KMS-11 (cell line): ENCODE measurements around the gene AGTR1.
"Not testable (repeated sequence)": the region's sequence is repeated elsewhere in the genome, so short reads cannot be mapped to it uniquely, and the experiment has no call there.

ENCODE experiments used
- H2AFZ ChIP-seq: fragments of 200-600 bp; sonication (generic); 2 replicates; pipeline ENCODE4 v1.6.1; 2016; ENCODE audit warnings: antibody characterized with exemption, mixed run types, low read depth
- H3K27ac ChIP-seq: fragments of 200-600 bp; sonication (generic); 2 replicates; pipeline ENCODE4 v1.6.1; 2016; ENCODE audit warnings: mild to moderate bottlenecking, mixed run types
- H3K27me3 ChIP-seq: fragments of 200-600 bp; sonication (generic); 2 replicates; pipeline ENCODE4 v1.6.1; 2017; ENCODE audit warnings: mild to moderate bottlenecking, low read depth, mixed run types, moderate library complexity; ENCODE audit not compliant: insufficient read depth
- H3K36me3 ChIP-seq: fragments of 200-600 bp; sonication (generic); 2 replicates; pipeline ENCODE4 v1.6.1; 2017; ENCODE audit warnings: mild to moderate bottlenecking, mixed run types; ENCODE audit not compliant: insufficient read depth
- H3K4me1 ChIP-seq: fragments of 200-600 bp; sonication (generic); 2 replicates; pipeline ENCODE4 v1.6.1; 2016; ENCODE audit warnings: mild to moderate bottlenecking, low read depth, mixed run types; ENCODE audit not compliant: poor library complexity, severe bottlenecking
- H3K4me2 ChIP-seq: fragments of 200-600 bp; sonication (generic); 2 replicates; pipeline ENCODE4 v1.7.0; 2016; ENCODE audit warnings: mild to moderate bottlenecking, mixed run types
- H3K4me3 ChIP-seq: fragments of 200-600 bp; sonication (generic); IDR thresholded peaks from 2 replicates; pipeline ENCODE4 v1.6.1; 2017; ENCODE audit warnings: low read depth, low read length, mixed read lengths; ENCODE audit not compliant: insufficient read depth
- H3K79me2 ChIP-seq: fragments of 200-600 bp; sonication (generic); 2 replicates; pipeline ENCODE4 v1.6.1; 2016; ENCODE audit warnings: low read depth, mixed run types; ENCODE audit not compliant: insufficient read depth
- H3K9ac ChIP-seq: fragments of 200-600 bp; sonication (generic); 2 replicates; pipeline ENCODE4 v1.6.1; 2016; ENCODE audit warnings: mild to moderate bottlenecking, mixed run types
- H4K20me1 ChIP-seq: fragments of 200-600 bp; sonication (generic); 2 replicates; pipeline ENCODE4 v1.6.1; 2016; ENCODE audit warnings: mild to moderate bottlenecking, mixed run types; ENCODE audit not compliant: insufficient read depth
- TF ChIP-seq, protein P1 (sequence below): fragments of 200-600 bp; sonication (generic); conservative IDR thresholded peaks from 2 replicates; pipeline ENCODE4 v1.6.1; 2017; ENCODE audit warnings: low read depth, mild to moderate bottlenecking, antibody characterized with exemption, low read length, moderate library complexity, mixed read lengths

The AGTR1 gene

DNA sequence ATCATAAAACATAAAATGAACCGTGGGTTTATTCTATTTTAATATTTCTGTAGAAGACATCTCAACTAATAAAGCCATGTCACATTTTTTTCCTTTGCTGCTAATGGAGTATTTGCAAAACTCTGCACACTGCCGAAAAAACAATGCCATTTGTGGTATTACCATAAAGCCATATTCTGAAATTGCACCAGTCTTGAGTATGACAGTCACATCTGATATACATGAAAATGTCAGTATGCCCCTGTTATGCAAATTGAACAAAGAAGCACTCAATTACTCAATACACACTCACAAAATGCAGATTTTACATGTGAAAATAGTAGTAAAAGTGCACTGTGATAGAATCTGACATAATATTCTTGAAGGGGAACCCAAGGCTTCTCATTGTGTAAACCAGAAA is 74.7 kb downstream of the AGTR1 start:
- H3K27ac ChIP-seq, result no peak overlapping the region
- no peak overlapping the region for H2AFZ ChIP-seq
- H3K9ac ChIP-seq, result no peak overlapping the region
- H3K4me1 ChIP-seq, result no peaks in the 10 kb centered on the region
- H3K27me3 ChIP-seq, result no peaks in the 10 kb centered on the region
- H4K20me1 ChIP-seq, result no peaks in the 10 kb centered on the region
- no peaks in the 10 kb centered on the region for H3K36me3 ChIP-seq
- TF ChIP-seq, protein P1, sequence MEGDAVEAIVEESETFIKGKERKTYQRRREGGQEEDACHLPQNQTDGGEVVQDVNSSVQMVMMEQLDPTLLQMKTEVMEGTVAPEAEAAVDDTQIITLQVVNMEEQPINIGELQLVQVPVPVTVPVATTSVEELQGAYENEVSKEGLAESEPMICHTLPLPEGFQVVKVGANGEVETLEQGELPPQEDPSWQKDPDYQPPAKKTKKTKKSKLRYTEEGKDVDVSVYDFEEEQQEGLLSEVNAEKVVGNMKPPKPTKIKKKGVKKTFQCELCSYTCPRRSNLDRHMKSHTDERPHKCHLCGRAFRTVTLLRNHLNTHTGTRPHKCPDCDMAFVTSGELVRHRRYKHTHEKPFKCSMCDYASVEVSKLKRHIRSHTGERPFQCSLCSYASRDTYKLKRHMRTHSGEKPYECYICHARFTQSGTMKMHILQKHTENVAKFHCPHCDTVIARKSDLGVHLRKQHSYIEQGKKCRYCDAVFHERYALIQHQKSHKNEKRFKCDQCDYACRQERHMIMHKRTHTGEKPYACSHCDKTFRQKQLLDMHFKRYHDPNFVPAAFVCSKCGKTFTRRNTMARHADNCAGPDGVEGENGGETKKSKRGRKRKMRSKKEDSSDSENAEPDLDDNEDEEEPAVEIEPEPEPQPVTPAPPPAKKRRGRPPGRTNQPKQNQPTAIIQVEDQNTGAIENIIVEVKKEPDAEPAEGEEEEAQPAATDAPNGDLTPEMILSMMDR, result no peak
- no peak overlapping the region for H3K4me3 ChIP-seq
- H3K79me2 ChIP-seq, result no peaks in the 10 kb centered on the region
- no peak overlapping the region for H3K4me2 ChIP-seq

DNA sequence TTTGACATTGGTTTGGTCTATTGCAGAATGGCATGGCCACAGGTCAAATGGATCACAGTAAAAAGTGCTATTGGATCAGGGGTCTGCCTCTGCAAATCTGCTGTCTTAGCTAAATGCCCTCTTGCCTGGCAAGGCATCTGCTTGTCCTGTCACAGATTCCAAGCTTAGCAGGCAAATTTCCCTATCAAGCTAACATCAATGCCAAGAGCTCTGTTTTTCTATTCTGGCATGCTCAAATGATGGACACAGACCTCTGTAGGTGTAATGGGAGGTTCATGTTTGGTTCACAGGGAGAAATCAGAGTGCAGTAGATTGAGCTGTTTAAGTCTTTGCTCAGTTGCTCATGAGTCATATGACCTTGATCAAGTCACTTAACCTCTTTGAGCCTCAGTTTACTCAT is 75.1 kb downstream of the AGTR1 start:
- Histone ChIP-seq H3K4me1 (no peaks in the 10 kb centered on the region), H3K27ac (no peak overlapping the region), H3K4me3 (no peak overlapping the region), H3K79me2 (no peaks in the 10 kb centered on the region), H3K36me3 (no peaks in the 10 kb centered on the region), H3K9ac (no peak overlapping the region), H2AFZ (no peak overlapping the region), H3K4me2 (no peak overlapping the region), H4K20me1 (no peaks in the 10 kb centered on the region), H3K27me3 (no peaks in the 10 kb centered on the region)
- TF ChIP-seq, protein P1, result no peak

DNA sequence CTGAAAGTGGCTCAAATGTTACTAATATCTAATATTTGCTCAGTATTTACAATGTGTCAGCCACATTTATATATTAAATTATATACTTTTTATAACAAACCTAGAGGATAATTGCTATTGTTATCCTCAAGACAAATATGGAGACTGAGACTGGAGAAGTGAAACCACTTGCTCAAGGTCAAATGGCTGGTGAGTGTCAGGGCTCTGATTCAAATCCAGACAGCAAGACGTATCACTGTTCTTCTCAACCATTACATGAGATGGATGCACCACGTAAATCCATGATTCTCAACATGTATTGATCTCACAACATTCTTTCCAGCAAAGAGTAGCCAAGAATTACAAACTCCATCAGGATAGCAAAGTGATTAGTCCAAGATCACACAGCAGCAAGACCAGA is 76.1 kb downstream of the AGTR1 start:
- Histone ChIP-seq H3K36me3 (no peaks in the 10 kb centered on the region), H3K9ac (no peak overlapping the region), H2AFZ (no peak overlapping the region), H3K4me1 (no peaks in the 10 kb centered on the region), H3K4me3 (no peak overlapping the region), H3K27me3 (no peaks in the 10 kb centered on the region), H3K4me2 (no peak overlapping the region), H3K27ac (no peak overlapping the region), H3K79me2 (no peaks in the 10 kb centered on the region), H4K20me1 (no peaks in the 10 kb centered on the region)
- TF ChIP-seq, protein P1, result no peak

DNA sequence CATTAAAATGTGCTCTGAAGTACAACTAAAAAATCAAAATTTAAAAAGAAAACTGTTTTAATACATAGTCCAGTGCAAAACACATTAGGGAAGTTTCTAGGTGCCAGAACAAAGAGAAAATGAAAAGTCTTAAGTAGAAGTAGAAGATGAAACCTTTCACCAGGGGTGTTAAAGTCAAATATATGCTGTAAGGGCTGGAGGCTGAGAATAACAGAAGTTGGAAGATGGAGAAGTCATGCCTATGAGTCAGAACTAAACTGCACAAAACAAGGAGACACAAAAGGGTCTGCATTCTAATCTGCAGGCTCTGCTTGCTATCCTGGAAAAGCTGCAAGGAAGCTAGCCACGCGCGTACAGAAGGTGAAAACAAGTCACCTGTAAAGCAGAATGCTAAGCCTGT is 81.2 kb downstream of the AGTR1 start:
- Histone ChIP-seq H3K36me3 (no peaks in the 10 kb centered on the region), H3K4me1 (no peaks in the 10 kb centered on the region), H2AFZ (no peak overlapping the region), H3K9ac (no peak overlapping the region), H3K79me2 (no peaks in the 10 kb centered on the region), H3K27me3 (no peaks in the 10 kb centered on the region), H4K20me1 (no peaks in the 10 kb centered on the region), H3K4me2 (no peak overlapping the region), H3K4me3 (no peak overlapping the region), H3K27ac (no peak overlapping the region)
- TF ChIP-seq, protein P1, result no peak

DNA sequence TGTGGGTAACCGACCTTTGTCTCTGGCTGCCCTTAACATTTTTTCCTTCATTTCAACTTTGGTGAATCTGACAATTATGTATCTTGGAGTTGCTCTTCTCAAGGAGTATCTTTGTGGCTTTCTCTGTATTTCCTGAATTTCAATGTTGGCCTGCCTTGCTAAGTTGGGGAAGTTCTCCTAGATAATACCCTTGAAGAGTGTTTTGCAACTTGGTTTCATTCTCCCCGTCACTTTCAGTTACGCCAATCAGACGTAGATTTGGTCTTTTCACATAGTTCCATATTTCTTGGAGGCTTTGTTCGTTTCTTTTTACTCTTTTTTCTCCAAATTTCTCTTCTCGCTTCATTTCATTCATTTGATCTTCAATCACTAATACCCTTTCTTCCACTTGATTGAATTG is 87.3 kb downstream of the AGTR1 start:
- not testable (repeated sequence) for H3K27ac ChIP-seq, H2AFZ ChIP-seq, H3K4me3 ChIP-seq, H3K9ac ChIP-seq, H3K4me2 ChIP-seq, H3K36me3 ChIP-seq, H3K27me3 ChIP-seq, H3K4me1 ChIP-seq, H3K79me2 ChIP-seq, H4K20me1 ChIP-seq

DNA sequence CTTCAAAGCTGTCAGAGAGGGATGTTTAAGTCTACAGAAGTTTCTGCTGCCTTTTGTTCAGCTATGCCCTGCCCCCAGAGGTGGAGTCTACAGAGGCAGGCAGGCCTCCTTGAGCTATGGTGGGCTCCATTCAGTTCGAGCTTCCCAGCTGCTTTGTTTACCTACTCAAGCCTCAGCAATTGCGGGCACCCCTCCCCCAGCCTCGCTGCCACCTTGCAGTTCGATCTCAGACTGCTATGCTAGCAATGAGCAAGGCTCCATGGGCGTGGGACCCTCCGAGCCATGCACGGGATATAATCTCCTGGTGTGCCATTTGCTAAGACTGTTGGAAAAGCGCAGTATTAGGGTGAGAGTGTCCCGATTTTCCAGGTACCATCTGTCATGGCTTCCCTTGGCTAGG is 88.5 kb downstream of the AGTR1 start:
- H3K27me3 ChIP-seq, H4K20me1 ChIP-seq, H3K79me2 ChIP-seq, H3K4me2 ChIP-seq, H3K36me3 ChIP-seq, H3K4me3 ChIP-seq, H2AFZ ChIP-seq, H3K9ac ChIP-seq, H3K4me1 ChIP-seq, H3K27ac ChIP-seq: not testable (repeated sequence)
